CD14-positive monocyte (primary cell): ENCODE measurements around the gene KDM4C. TPM values are rescaled to one million over a fixed set of nuclear protein-coding genes. Genes with fewer than 3 reads are reported as not detected.

Experiments
- DNase-seq, 3 donors: peaks; one replicate each; pipeline ENCODE4 v3.0.0-alpha.2; 2011 to 2022
- H2AFZ ChIP-seq: 2 replicates; pipeline ENCODE4 v1.6.0; 2012; ENCODE audit warnings: mild to moderate bottlenecking, low read depth, low read length, inconsistent platforms; ENCODE audit not compliant: insufficient read depth, poor library complexity, severe bottlenecking
- H3K27ac ChIP-seq, 2 donors: 1 replicate in 1 of 2; 2 replicates in 1 of 2; pipeline ENCODE4 v1.5.1; 2012 to 2013; ENCODE audit warnings: low read length in 2 of 2, control low read depth in 1 of 2, inconsistent platforms in 1 of 2, low read depth in 1 of 2, mild to moderate bottlenecking in 1 of 2
- H3K27me3 ChIP-seq, 2 donors: one replicate each; pipeline versions ENCODE4 v1.6.0 to v1.6.1; 2011 to 2013; ENCODE audit warnings: low read length in 2 of 2; ENCODE audit not compliant: control insufficient read depth in 2 of 2, insufficient read depth in 2 of 2
- H3K36me3 ChIP-seq, 2 donors: replicated peaks in 1 of 2; 1 replicate in 1 of 2; 2 replicates in 1 of 2; pipeline versions ENCODE4 v1.5.1 to v1.6.1; 2012 to 2013; ENCODE audit warnings: low read length in 2 of 2, control low read depth in 1 of 2, inconsistent platforms in 1 of 2, mild to moderate bottlenecking in 1 of 2; ENCODE audit not compliant: insufficient read depth in 2 of 2, control insufficient read depth in 1 of 2
- H3K4me1 ChIP-seq, 2 donors: 1 replicate in 1 of 2; 2 replicates in 1 of 2; pipeline versions ENCODE4 v1.5.1 to v1.6.1; 2012 to 2013; ENCODE audit warnings: low read length in 2 of 2, control low read depth in 1 of 2, inconsistent platforms in 1 of 2, mild to moderate bottlenecking in 1 of 2, moderate library complexity in 1 of 2; ENCODE audit not compliant: insufficient read depth in 2 of 2, control insufficient read depth in 1 of 2
- H3K4me2 ChIP-seq: replicated peaks from 2 replicates; pipeline ENCODE3; 2012; ENCODE audit warnings: low read length, moderate library complexity, mild to moderate bottlenecking; ENCODE audit not compliant: poor library complexity, severe bottlenecking; ENCODE audit errors: extremely low read depth
- H3K4me3 ChIP-seq, 3 experiments: fragments of 200-600 bp in 1 of 3; sonication (generic) in 1 of 3; replicated peaks in 1 of 3; 1 replicate in 2 of 3; 2 replicates in 1 of 3; pipeline ENCODE4 v1.5.1; 2011 to 2013; ENCODE audit warnings: low read length in 3 of 3, mild to moderate bottlenecking in 3 of 3, control low read depth in 2 of 3, low read depth in 2 of 3, inconsistent platforms in 1 of 3, moderate library complexity in 1 of 3
- H3K79me2 ChIP-seq: 2 replicates; pipeline ENCODE4 v1.6.0; 2012; ENCODE audit warnings: mild to moderate bottlenecking, control low read depth, inconsistent platforms, low read length, moderate library complexity; ENCODE audit not compliant: insufficient read depth
- H3K9ac ChIP-seq: 2 replicates; pipeline ENCODE4 v1.6.0; 2017; ENCODE audit warnings: low read length, mild to moderate bottlenecking; ENCODE audit not compliant: insufficient read depth, poor library complexity, severe bottlenecking
- H3K9me3 ChIP-seq, 2 donors: replicated peaks in 1 of 2; 1 replicate in 1 of 2; 2 replicates in 1 of 2; pipeline versions ENCODE4 v1.5.1 to v1.6.1; 2012 to 2013; ENCODE audit warnings: low read length in 2 of 2, control low read depth in 1 of 2; ENCODE audit not compliant: control insufficient read depth in 1 of 2, insufficient read depth in 1 of 2
- H4K20me1 ChIP-seq: 2 replicates; pipeline ENCODE4 v1.6.0; 2012; ENCODE audit warnings: mild to moderate bottlenecking, low read length, control low read depth, moderate library complexity; ENCODE audit not compliant: insufficient read depth
- H3K27ac Mint-ChIP-seq, 7 donors: one replicate each; pipeline ENCODE4 v1.8.0; 2020; ENCODE audit warnings: mild to moderate bottlenecking in 7 of 7, mixed read lengths in 7 of 7, moderate library complexity in 6 of 7, inconsistent platforms in 2 of 7
- H3K27me3 Mint-ChIP-seq, 3 donors: one replicate each; pipeline ENCODE4 v1.8.0; 2021 to 2022; ENCODE audit warnings: low read depth in 3 of 3, mild to moderate bottlenecking in 3 of 3, mixed read lengths in 3 of 3, moderate library complexity in 3 of 3, inconsistent platforms in 1 of 3
- H3K36me3 Mint-ChIP-seq, 2 donors: one replicate each; pipeline ENCODE4 v1.8.0; 2020; ENCODE audit warnings: mixed read lengths in 2 of 2, inconsistent platforms in 1 of 2, mild to moderate bottlenecking in 1 of 2
- H3K4me1 Mint-ChIP-seq: one replicate; pipeline ENCODE4 v1.8.0; 2020; ENCODE audit warnings: mild to moderate bottlenecking, mixed read lengths
- H3K4me3 Mint-ChIP-seq, 2 donors: one replicate each; pipeline ENCODE4 v1.8.0; 2020; ENCODE audit warnings: mild to moderate bottlenecking in 2 of 2, mixed read lengths in 2 of 2, moderate library complexity in 1 of 2
- H3K9me3 Mint-ChIP-seq, 7 donors: one replicate each; pipeline ENCODE4 v1.8.0; 2020 to 2022; ENCODE audit warnings: mixed read lengths in 7 of 7, mild to moderate bottlenecking in 6 of 7, moderate library complexity in 6 of 7, inconsistent platforms in 2 of 7
- WGBS: methylation state at CpG from one replicate; pipeline ENCODE4 v1.1.5; 2013; ENCODE audit warnings: missing lambda C conversion rate; ENCODE audit not compliant: insufficient coverage; 5-methylcytosine and 5-hydroxymethylcytosine counted together
- intact Hi-C, 2 donors: fragments of 100-400 bp; cut with micrococcal nuclease; formaldehyde crosslinking; loops; one replicate each; pipeline versions ENCODE4 v1.15.0 to v1.15.1; 2023
- polyA plus RNA-seq, 3 donors: library from polyadenylated mRNA; depleted of rRNA in 1 of 3; unstranded in 2 of 3; stranded (reverse) in 1 of 3; fragments of 300-500 nt in 2 of 3; fragments of >200 nt in 1 of 3; fragmentation: Illumina TruSeq in 2 of 3; gene quantifications; 1 replicate in 2 of 3; 2 replicates in 1 of 3; pipeline ENCODE4 v1.2.3, GENCODE V29; 2012 to 2021
- TF ChIP-seq, protein P1 (sequence below): fragments of 200-600 bp; IDR thresholded peaks from one replicate; pipeline ENCODE4 v1.8.0; 2022; ENCODE audit warnings: antibody characterized with exemption, mild to moderate bottlenecking

The KDM4C gene
- polyA plus RNA-seq, 3 donors, result 15.2 to 36.2 (median 17.1) TPM

DNA sequence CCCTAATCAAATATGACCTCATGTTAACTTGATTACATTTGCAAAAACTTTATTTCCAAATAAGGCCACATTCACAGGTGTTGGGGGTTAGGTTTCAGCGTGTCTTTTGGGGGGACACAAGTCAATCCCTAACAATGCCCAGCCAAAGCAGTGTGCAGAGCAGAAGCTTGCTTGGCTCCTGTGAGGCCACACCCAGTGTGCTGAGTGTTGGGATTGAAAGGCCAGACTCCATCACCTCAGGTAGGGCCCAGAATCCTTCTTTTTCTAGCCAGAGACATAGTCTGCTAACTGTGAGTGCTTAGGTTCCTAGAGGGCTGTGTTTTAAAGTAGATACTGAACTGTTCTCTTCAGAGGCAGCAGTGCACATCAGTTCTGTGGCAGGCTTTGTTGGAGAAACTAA, 27.9 kb downstream of the KDM4C start:
- Mint-ChIP-seq H3K27me3 (peaks cover 0 to 2% (median 0%) of the 10 kb centered on the region in 3 donors), H3K36me3 (peaks cover 2 to 6% of the 10 kb centered on the region in 2 donors), H3K4me3 (no peak overlapping the region), H3K9me3 (no peaks in the 10 kb centered on the region), H3K4me1 (peaks cover 35% of the 10 kb centered on the region), H3K27ac (no peak overlapping the region)
- H2AFZ ChIP-seq, result no peak overlapping the region
- H3K27ac ChIP-seq, result no peak overlapping the region
- peaks cover 99% of the 10 kb centered on the region for H3K79me2 ChIP-seq
- H3K36me3 ChIP-seq, result no peaks in the 10 kb centered on the region
- TF ChIP-seq, protein P1, sequence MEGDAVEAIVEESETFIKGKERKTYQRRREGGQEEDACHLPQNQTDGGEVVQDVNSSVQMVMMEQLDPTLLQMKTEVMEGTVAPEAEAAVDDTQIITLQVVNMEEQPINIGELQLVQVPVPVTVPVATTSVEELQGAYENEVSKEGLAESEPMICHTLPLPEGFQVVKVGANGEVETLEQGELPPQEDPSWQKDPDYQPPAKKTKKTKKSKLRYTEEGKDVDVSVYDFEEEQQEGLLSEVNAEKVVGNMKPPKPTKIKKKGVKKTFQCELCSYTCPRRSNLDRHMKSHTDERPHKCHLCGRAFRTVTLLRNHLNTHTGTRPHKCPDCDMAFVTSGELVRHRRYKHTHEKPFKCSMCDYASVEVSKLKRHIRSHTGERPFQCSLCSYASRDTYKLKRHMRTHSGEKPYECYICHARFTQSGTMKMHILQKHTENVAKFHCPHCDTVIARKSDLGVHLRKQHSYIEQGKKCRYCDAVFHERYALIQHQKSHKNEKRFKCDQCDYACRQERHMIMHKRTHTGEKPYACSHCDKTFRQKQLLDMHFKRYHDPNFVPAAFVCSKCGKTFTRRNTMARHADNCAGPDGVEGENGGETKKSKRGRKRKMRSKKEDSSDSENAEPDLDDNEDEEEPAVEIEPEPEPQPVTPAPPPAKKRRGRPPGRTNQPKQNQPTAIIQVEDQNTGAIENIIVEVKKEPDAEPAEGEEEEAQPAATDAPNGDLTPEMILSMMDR, result no peak
- H4K20me1 ChIP-seq, result peaks cover 98% of the 10 kb centered on the region
- H3K9ac ChIP-seq, result no peak overlapping the region
- no peaks in the 10 kb centered on the region for H3K4me1 ChIP-seq
- H3K4me3 ChIP-seq, result no peak overlapping the region
- intact Hi-C loops, result no loop called here
- no peak overlapping the region for H3K4me2 ChIP-seq
- H3K9me3 ChIP-seq, result no peaks in the 10 kb centered on the region
- no CpG with 5 or more reads among the region's 1 CpG for WGBS
- DNase-seq, result no peak
- no peaks in the 10 kb centered on the region for H3K27me3 ChIP-seq

DNA sequence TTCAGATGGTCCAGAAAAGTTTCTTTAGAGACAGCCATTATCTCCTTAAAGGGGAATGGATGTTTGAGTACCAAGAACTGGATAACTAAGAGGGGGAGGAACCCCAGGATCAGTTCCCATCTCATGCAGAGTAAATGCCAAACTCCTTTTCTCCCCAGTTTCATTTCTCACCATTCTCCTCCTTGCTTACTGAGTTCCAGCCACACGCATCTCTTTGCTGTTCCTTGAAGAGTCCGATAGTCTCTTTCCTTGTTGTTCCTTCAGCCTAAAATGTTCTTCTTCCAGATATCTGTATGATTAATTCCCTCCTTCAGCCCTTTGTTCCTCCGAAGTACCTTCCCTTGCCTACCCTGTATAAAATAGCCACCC, 30.0 kb downstream of the KDM4C start:
- WGBS, result 95% methylated on average over 3 of the region's 3 CpGs

More for the DNA sequence above, 30.0 kb downstream of the KDM4C start:
- Histone ChIP-seq H3K4me2 (no peak overlapping the region), H2AFZ (no peak overlapping the region), H3K4me1 (no peaks in the 10 kb centered on the region), H4K20me1 (peaks cover 98% of the 10 kb centered on the region), H3K27me3 (no peaks in the 10 kb centered on the region), H3K9ac (no peak overlapping the region), H3K79me2 (peaks cover 86% of the 10 kb centered on the region), H3K9me3 (no peaks in the 10 kb centered on the region), H3K4me3 (no peak overlapping the region), H3K36me3 (peaks cover under 1 to 3% of the 10 kb centered on the region in 2 donors), H3K27ac (no peak overlapping the region)
- Mint-ChIP-seq H3K4me3 (no peak overlapping the region), H3K9me3 (peaks cover 0 to 2% (median 0%) of the 10 kb centered on the region in 7 donors), H3K4me1 (peaks cover 28% of the 10 kb centered on the region), H3K27me3 (peaks cover 0 to 2% (median 0%) of the 10 kb centered on the region in 3 donors), H3K36me3 (peaks cover 5 to 7% of the 10 kb centered on the region in 2 donors), H3K27ac (no peak overlapping the region)
- intact Hi-C loops, result no loop called here
- TF ChIP-seq, protein P1, result no peak
- no peak for DNase-seq
